H1 (cell line): ENCODE results near the gene DVL2. TPM values are rescaled to one million over a fixed set of nuclear protein-coding genes. Genes with fewer than 3 reads are reported as not detected.

Experiments
- CTCF ChIA-PET: fragments of 300-600 bp; sonication (Branson Sonifier 250); formaldehyde crosslinking; loops from one replicate; lab custom pipeline; 2021; ENCODE audit not compliant: partially characterized antibody; lab: Charles Lee
- POLR2A ChIA-PET: fragments of 300-600 bp; sonication (Branson Sonifier 250); formaldehyde crosslinking; loops from one replicate; lab custom pipeline; 2021; ENCODE audit warnings: inconsistent platforms; ENCODE audit not compliant: partially characterized antibody; lab: Charles Lee
- DNase-seq, 2 experiments: peaks; one replicate each; pipeline versions ENCODE4 v3.0.0 to v3.0.0-alpha.2; 2010 to 2022; ENCODE audit warnings: low spot score in 2 of 2, low read depth in 1 of 2, mixed read lengths in 1 of 2
- FAIRE-seq: peaks from 2 replicates; lab custom pipeline; 2011; peaks lifted over from hg19 to GRCh38; lab: Jason Lieb, UNC
- H2AFZ ChIP-seq: 2 replicates; pipeline ENCODE4 v1.8.1; 2012; ENCODE audit warnings: low read length, inconsistent platforms
- H2AK5ac ChIP-seq: 2 replicates; pipeline ENCODE4 v1.6.1; 2013; ENCODE audit warnings: low read depth, low read length
- H2BK120ac ChIP-seq: replicated peaks from 2 replicates; pipeline ENCODE3; 2013; ENCODE audit warnings: low read depth, low read length, inconsistent platforms
- H2BK12ac ChIP-seq: 2 replicates; pipeline ENCODE4 v1.6.1; 2013; ENCODE audit warnings: low read depth, low read length
- H2BK15ac ChIP-seq: 2 replicates; pipeline ENCODE4 v1.6.1; 2013; ENCODE audit warnings: low read length
- H2BK20ac ChIP-seq: 2 replicates; pipeline ENCODE4 v1.6.1; 2013; ENCODE audit warnings: low read length
- H2BK5ac ChIP-seq: 2 replicates; pipeline ENCODE4 v1.6.1; 2013; ENCODE audit warnings: low read depth, low read length
- H3K14ac ChIP-seq: 2 replicates; pipeline ENCODE4 v1.6.1; 2013; ENCODE audit warnings: inconsistent platforms; ENCODE audit not compliant: insufficient read length
- H3K18ac ChIP-seq: 2 replicates; pipeline ENCODE4 v1.6.1; 2013; ENCODE audit warnings: low read length; ENCODE audit errors: extremely low read depth
- H3K23ac ChIP-seq: 2 replicates; pipeline ENCODE4 v1.6.1; 2013; ENCODE audit warnings: inconsistent platforms; ENCODE audit not compliant: insufficient read length
- H3K23me2 ChIP-seq: 2 replicates; pipeline ENCODE4 v1.6.1; 2013; ENCODE audit warnings: low read depth, low read length
- H3K27ac ChIP-seq: 2 replicates; pipeline ENCODE4 v1.6.1; 2011; ENCODE audit warnings: low read depth, low read length, inconsistent platforms
- H3K27me3 ChIP-seq, 4 experiments: replicated peaks in 1 of 4; 1 replicate in 1 of 4; 2 replicates in 3 of 4; pipeline versions ENCODE4 v1.6.1 to v1.8.1; 2011 to 2013; ENCODE audit warnings: low read length in 3 of 4, mild to moderate bottlenecking in 3 of 4, inconsistent platforms in 2 of 4, mixed read lengths in 2 of 4, moderate library complexity in 1 of 4; ENCODE audit not compliant: control insufficient read depth in 3 of 4, insufficient read depth in 3 of 4; ENCODE audit errors: extremely low read depth in 1 of 4
- H3K36me3 ChIP-seq, 4 experiments: 2 replicates each; pipeline versions ENCODE4 v1.6.1 to v1.8.1; 2011 to 2013; ENCODE audit warnings: mild to moderate bottlenecking in 4 of 4, low read length in 3 of 4, moderate library complexity in 2 of 4, control low read depth in 1 of 4, inconsistent platforms in 1 of 4; ENCODE audit not compliant: insufficient read depth in 4 of 4, control insufficient read depth in 2 of 4
- H3K4ac ChIP-seq: replicated peaks from 2 replicates; pipeline ENCODE3; 2013; ENCODE audit warnings: low read length, low read depth, mixed read lengths, inconsistent platforms; ENCODE audit not compliant: insufficient read length
- H3K4me1 ChIP-seq, 4 experiments: replicated peaks in 1 of 4; 1 replicate in 1 of 4; 2 replicates in 3 of 4; pipeline versions ENCODE4 v1.6.1 to v1.8.1; 2011 to 2013; ENCODE audit warnings: low read length in 3 of 4, inconsistent platforms in 2 of 4, mixed read lengths in 1 of 4; ENCODE audit not compliant: insufficient read depth in 4 of 4, control insufficient read depth in 3 of 4
- H3K4me2 ChIP-seq, 2 experiments: 2 replicates each; pipeline versions ENCODE4 v1.6.1 to v1.8.1; 2011 to 2013; ENCODE audit warnings: low read depth in 2 of 2, low read length in 2 of 2, control low read depth in 1 of 2, inconsistent platforms in 1 of 2, mild to moderate bottlenecking in 1 of 2; ENCODE audit not compliant: insufficient read depth in 1 of 2
- H3K4me3 ChIP-seq, 4 experiments: fragments of 200-600, 300-600 bp in 1 of 4; sonication (generic), shearing (Covaris generic), sonication (Bioruptor Twin) in 1 of 4; 2 replicates each; pipeline versions ENCODE4 v1.5.1 to v1.8.1; 2011 to 2016; ENCODE audit warnings: low read length in 4 of 4, low read depth in 3 of 4, control low read depth in 2 of 4, inconsistent platforms in 2 of 4, mild to moderate bottlenecking in 2 of 4, mixed read lengths in 1 of 4, moderate library complexity in 1 of 4; ENCODE audit not compliant: insufficient read depth in 2 of 4; ENCODE audit errors: extremely low read depth in 1 of 4
- H3K56ac ChIP-seq: replicated peaks from 2 replicates; pipeline ENCODE3; 2013; ENCODE audit warnings: low read depth, mild to moderate bottlenecking, mixed read lengths, low read length, inconsistent platforms; ENCODE audit not compliant: insufficient read length
- H3K79me1 ChIP-seq: 2 replicates; pipeline ENCODE4 v1.6.1; 2013; ENCODE audit warnings: low read depth, low read length, control low read depth
- H3K79me2 ChIP-seq, 2 experiments: 2 replicates each; pipeline versions ENCODE4 v1.6.1 to v1.8.1; 2012 to 2013; ENCODE audit warnings: low read length in 2 of 2, mild to moderate bottlenecking in 2 of 2, inconsistent platforms in 1 of 2; ENCODE audit not compliant: insufficient read depth in 2 of 2, control insufficient read depth in 1 of 2
- H3K9ac ChIP-seq, 4 experiments: replicated peaks in 1 of 4; 1 replicate in 1 of 4; 2 replicates in 3 of 4; pipeline versions ENCODE4 v1.6.1 to v1.8.1; 2011 to 2013; ENCODE audit warnings: low read depth in 3 of 4, low read length in 3 of 4, control low read depth in 2 of 4, mild to moderate bottlenecking in 2 of 4, moderate library complexity in 2 of 4, inconsistent platforms in 1 of 4; ENCODE audit errors: extremely low read depth in 1 of 4
- H3K9me3 ChIP-seq, 2 experiments: 2 replicates each; pipeline versions ENCODE4 v1.6.1 to v1.8.1; 2012 to 2013; ENCODE audit warnings: mild to moderate bottlenecking in 2 of 2, moderate library complexity in 2 of 2, control low read depth in 1 of 2, inconsistent platforms in 1 of 2, low read depth in 1 of 2, low read length in 1 of 2, mixed read lengths in 1 of 2; ENCODE audit not compliant: insufficient read depth in 2 of 2
- H4K20me1 ChIP-seq, 2 experiments: replicated peaks in 1 of 2; 2 replicates each; pipeline versions ENCODE3 to v1.8.1; 2011 to 2013; ENCODE audit warnings: inconsistent platforms in 2 of 2, low read length in 2 of 2, mild to moderate bottlenecking in 1 of 2; ENCODE audit not compliant: insufficient read depth in 2 of 2, control insufficient read depth in 1 of 2
- H4K5ac ChIP-seq: 2 replicates; pipeline ENCODE4 v1.6.1; 2013; ENCODE audit warnings: low read length, low read depth, mixed read lengths, inconsistent platforms; ENCODE audit not compliant: insufficient read length
- H4K8ac ChIP-seq: 2 replicates; pipeline ENCODE4 v1.8.0; 2013; ENCODE audit warnings: mild to moderate bottlenecking, moderate library complexity, low read length, inconsistent platforms; ENCODE audit not compliant: insufficient read depth; ENCODE audit errors: extremely low read depth
- H4K91ac ChIP-seq: replicated peaks from 2 replicates; pipeline ENCODE3; 2013; ENCODE audit warnings: low read length, mixed read lengths, inconsistent platforms; ENCODE audit not compliant: insufficient read length
- BACH1 ChIP-seq: IDR thresholded peaks from 2 replicates; pipeline ENCODE4 v1.6.1; 2012; ENCODE audit warnings: low read length, improper control_type of control experiment
- CBX8 ChIP-seq: fragments of 300-800, 300-1000 bp; sonication (generic); IDR thresholded peaks from 2 replicates; pipeline ENCODE4 v1.7.1; 2016; ENCODE audit warnings: low read depth, low read length, borderline replicate concordance
- CEBPB ChIP-seq: IDR thresholded peaks from 2 replicates; pipeline ENCODE4 v1.6.1; 2012; ENCODE audit warnings: low read depth, low read length
- CHD2 ChIP-seq: IDR thresholded peaks from 2 replicates; pipeline ENCODE4 v1.6.1; 2012; ENCODE audit warnings: low read length, improper control_type of control experiment
- CREB1 ChIP-seq: IDR thresholded peaks from 2 replicates; pipeline ENCODE4 v1.6.1; 2012; ENCODE audit warnings: inconsistent platforms
- CTBP2 ChIP-seq: IDR thresholded peaks from 2 replicates; pipeline ENCODE4 v1.7.0; 2011; ENCODE audit warnings: borderline replicate concordance, mild to moderate bottlenecking, moderate library complexity, mixed read lengths, low read length; ENCODE audit not compliant: insufficient read depth, insufficient read length
- FOSL1 ChIP-seq: IDR thresholded peaks from 2 replicates; pipeline ENCODE4 v1.6.1; 2011; ENCODE audit warnings: mild to moderate bottlenecking, low read depth, low read length, moderate library complexity; ENCODE audit not compliant: insufficient read depth
- POLR2A ChIP-seq, 2 experiments: IDR thresholded peaks; 1 replicate in 1 of 2; 2 replicates in 1 of 2; pipeline ENCODE4 v1.6.1; 2011; ENCODE audit warnings: low read depth in 2 of 2, low read length in 2 of 2, mild to moderate bottlenecking in 2 of 2; ENCODE audit errors: control extremely low read depth in 1 of 2
- POU5F1 ChIP-seq: IDR thresholded peaks from 2 replicates; pipeline ENCODE4 v1.6.1; 2011; ENCODE audit warnings: low read depth, mild to moderate bottlenecking, low read length, moderate library complexity
- RXRA ChIP-seq: IDR thresholded peaks from 2 replicates; pipeline ENCODE4 v1.6.1; 2011; ENCODE audit warnings: low read depth, mild to moderate bottlenecking, low read length, moderate library complexity; ENCODE audit not compliant: insufficient read depth
- SIRT6 ChIP-seq: IDR thresholded peaks from one replicate; pipeline ENCODE4 v1.7.1; 2012; ENCODE audit warnings: low read length, inconsistent platforms
- SP4 ChIP-seq: IDR thresholded peaks from 2 replicates; pipeline ENCODE4 v1.6.1; 2012; ENCODE audit warnings: low read length, inconsistent platforms
- TBP ChIP-seq: IDR thresholded peaks from 2 replicates; pipeline ENCODE4 v1.6.1; 2011; ENCODE audit warnings: low read depth, low read length, improper control_type of control experiment
- TCF12 ChIP-seq: IDR thresholded peaks from 2 replicates; pipeline ENCODE4 v1.6.1; 2011; ENCODE audit warnings: low read depth, mild to moderate bottlenecking, low read length
- WGBS, 2 experiments: shearing (Covaris generic) in 1 of 2; methylation state at CpG; one replicate each; pipeline versions ENCODE4 v1.1.6 to v1.1.7; 2013 to 2015; ENCODE audit warnings: low lambda C conversion rate in 2 of 2, mixed read lengths in 2 of 2, inconsistent platforms in 1 of 2, low coverage in 1 of 2, missing lambda C conversion rate in 1 of 2; ENCODE audit not compliant: insufficient replicate concordance in 2 of 2, insufficient coverage in 1 of 2, insufficient read length in 1 of 2; ENCODE audit errors: extremely low coverage in 1 of 2, missing lambda C conversion rate in 1 of 2; 5-methylcytosine and 5-hydroxymethylcytosine counted together
- polyA plus RNA-seq, 7 experiments: library from polyadenylated mRNA; depleted of rRNA in 3 of 7; stranded (reverse) in 5 of 7; unstranded in 2 of 7; fragments of >200 nt in 5 of 7; fragments of 200-250 nt in 2 of 7; gene quantifications; 1 replicate in 5 of 7; 2 replicates in 1 of 7; 4 replicates in 1 of 7; pipeline versions ENCODE4 v1.2.1 to v1.2.3, GENCODE V29; 2011 to 2013; ENCODE audit warnings: missing spikeins in 2 of 7, mixed read lengths in 2 of 7
- total RNA-seq: library from RNA; stranded (reverse); fragmentation: NEBNext Ultra II Directional; extraction: Animal tissue kit (Norgen Biotek cat#: 25700); gene quantifications from 2 replicates; pipeline ENCODE4 v1.2.1, GENCODE V29; 2021

The DVL2 gene
- total and polyA plus RNA-seq, 2 of the 8 experiments (the other 6 are each of a cell fraction or from before 2014, with no cell fraction given), result 19.0 to 59.6 TPM

- no peak overlapping the region for H3K4ac ChIP-seq
- H3K9me3 ChIP-seq, result no peaks in the 10 kb centered on the region
- peak overlapping the region; percentile 88 for H3K18ac ChIP-seq
- ChIA-PET POLR2A (interaction anchor here (1.1 to 2.0 kb wide), 5 partner anchors 10 to 57 kb away, joined by 4 to 8 read pairs (median 4); partner anchors contain the start of genes CLDN7, DLG4, DVL2 and PHF23), CTCF (interaction anchor here (0.7 to 0.8 kb wide), 2 partner anchors 27 to 33 kb away, joined by 3 to 4 read pairs; no protein-coding TSS in a partner anchor)
- peak overlapping the region; percentile 35 for H4K5ac ChIP-seq
- H3K9ac ChIP-seq, result peak overlapping the region in 2 of 4 experiments; percentile 56 to 63; a peak in 3 of 7 replicates
- peaks cover 19 to 29% (median 25%) of the 10 kb centered on the region in 4 experiments for H3K36me3 ChIP-seq
- peaks cover 18% of the 10 kb centered on the region; the same call in 1 of the 2 replicates for H3K23me2 ChIP-seq
- H3K4me1 ChIP-seq, result peaks cover 5 to 28% (median 23%) of the 10 kb centered on the region in 4 experiments
- DNase-seq (peak; percentile 89 to 97), FAIRE-seq (peak; percentile 85)
- H3K14ac ChIP-seq, result no peak overlapping the region
- H3K79me2 ChIP-seq, result peaks cover 0 to 31% of the 10 kb centered on the region in 2 experiments; a peak in 2 of 4 replicates
- H2AK5ac ChIP-seq, result no peak overlapping the region
- no peaks in the 10 kb centered on the region; a peak in 1 of 7 replicates for H3K27me3 ChIP-seq
- H3K4me2 ChIP-seq, result peak overlapping the region; percentile 64 to 79
- no peak overlapping the region for H2BK20ac ChIP-seq
- peak overlapping the region; percentile 68 for H3K27ac ChIP-seq
- H2BK15ac ChIP-seq, result no peak overlapping the region
- no peak overlapping the region for H2BK120ac ChIP-seq
- H4K8ac ChIP-seq, result no peak overlapping the region
- no peak overlapping the region for H4K91ac ChIP-seq
- H4K20me1 ChIP-seq, result peaks cover 3 to 20% of the 10 kb centered on the region in 2 experiments
- no peak overlapping the region for H3K56ac ChIP-seq
- peak overlapping the region; percentile 90 for H2BK5ac ChIP-seq
- no peak overlapping the region for H2AFZ ChIP-seq
- WGBS, 2 experiments, result 2% methylated on average over 31 of the region's 34 CpGs; no CpG with 5 or more reads in 1 of the 2 experiments
- peak overlapping the region; percentile 40 to 69 (median 59) for H3K4me3 ChIP-seq
- H3K23ac ChIP-seq, result no peak overlapping the region
- peaks cover 22% of the 10 kb centered on the region; the same call in 1 of the 2 replicates for H3K79me1 ChIP-seq
- H2BK12ac ChIP-seq, result no peak overlapping the region
- TF ChIP-seq CBX8, result no peak
- TF ChIP-seq TBP, result 0 out of 2 replicates have a peak, but pooled peaks have one; percentile 26
- no peak for TF ChIP-seq SIRT6
- no peak for TF ChIP-seq CHD2
- no peak for TF ChIP-seq BACH1
- no peak for TF ChIP-seq CEBPB
- peak; percentile 44 for TF ChIP-seq CTBP2
- no peak for TF ChIP-seq RXRA
- no peak for TF ChIP-seq POLR2A (IDR thresholded peaks at IDR 0.05; ENCODE audit: control extremely low read depth in 1 of 2, low read depth in 2 of 2, low read length in 2 of 2)
- no peak for TF ChIP-seq POU5F1
- TF ChIP-seq FOSL1, result no peak
- peak; percentile 88 for TF ChIP-seq CREB1
- peak; percentile 93 for TF ChIP-seq SP4
- TF ChIP-seq TCF12, result no peak
These were observed 29.4 kb downstream of the DVL2 start for GRCh38 chr17:7204828-7205461.
